Glutamatergic neuron (in vitro differentiated cells): ENCODE results near the gene POLQ. TPM values are rescaled to one million over a fixed set of nuclear protein-coding genes. Genes with fewer than 3 reads are reported as not detected.

ENCODE experiments used
- DNase-seq: peaks from one replicate; pipeline ENCODE4 v3.0.0; 2022
- H3K27ac Mint-ChIP-seq: one replicate; pipeline ENCODE4 v1.8.0; 2020; ENCODE audit warnings: mild to moderate bottlenecking, mixed read lengths, inconsistent platforms; ENCODE audit not compliant: unreplicated experiment
- H3K27me3 Mint-ChIP-seq: one replicate; pipeline ENCODE4 v1.8.0; 2020; ENCODE audit warnings: mild to moderate bottlenecking, moderate library complexity, mixed read lengths, inconsistent platforms; ENCODE audit not compliant: unreplicated experiment
- H3K36me3 Mint-ChIP-seq: one replicate; pipeline ENCODE4 v1.8.0; 2020; ENCODE audit warnings: mild to moderate bottlenecking, mixed read lengths, inconsistent platforms; ENCODE audit not compliant: unreplicated experiment
- H3K4me1 Mint-ChIP-seq: one replicate; pipeline ENCODE4 v1.8.0; 2020; ENCODE audit warnings: mild to moderate bottlenecking, low read depth, mixed read lengths, inconsistent platforms; ENCODE audit not compliant: unreplicated experiment
- H3K4me3 Mint-ChIP-seq: one replicate; pipeline ENCODE4 v1.8.0; 2020; ENCODE audit warnings: mild to moderate bottlenecking, mixed read lengths, inconsistent platforms; ENCODE audit not compliant: unreplicated experiment
- H3K9me3 Mint-ChIP-seq: one replicate; pipeline ENCODE4 v1.8.0; 2020; ENCODE audit warnings: mild to moderate bottlenecking, moderate library complexity, mixed read lengths, inconsistent platforms; ENCODE audit not compliant: unreplicated experiment
- CTCF ChIP-seq: fragments of 200-600 bp; sonication (generic); IDR thresholded peaks from one replicate; pipeline ENCODE4 v1.5.0; 2021; ENCODE audit not compliant: partially characterized antibody, unreplicated experiment
- total RNA-seq: library from RNA; stranded (reverse); fragmentation: NEBNext Ultra II Directional; extraction: Animal tissue kit (Norgen Biotek cat#: 25700); gene quantifications from one replicate; pipeline ENCODE4 v1.2.1, GENCODE V29; 2021; ENCODE audit not compliant: unreplicated experiment

The POLQ gene
- total RNA-seq, 1 donor from 2014 or later: 2.4 TPM

GRCh38 chr3:121515313-121515712 lies 30.5 kb downstream of the POLQ start:
- Mint-ChIP-seq H3K4me3 (no peak overlapping the region), H3K9me3 (peaks cover 2% of the 10 kb centered on the region), H3K27ac (no peak overlapping the region), H3K4me1 (no peaks in the 10 kb centered on the region), H3K27me3 (peaks cover 3% of the 10 kb centered on the region), H3K36me3 (peaks cover 16% of the 10 kb centered on the region)
- DNase-seq: no peak
- TF ChIP-seq CTCF: no peak

GRCh38 chr3:121514496-121514895 lies 31.3 kb downstream of the POLQ start:
- H3K36me3 Mint-ChIP-seq: peaks cover 16% of the 10 kb centered on the region

GRCh38 chr3:121508389-121508788 lies 37.4 kb downstream of the POLQ start:
- no peak for TF ChIP-seq CTCF
- H3K36me3 Mint-ChIP-seq: no peaks in the 10 kb centered on the region

More at GRCh38 chr3:121514496-121514895, 31.3 kb downstream of the POLQ start:
- Mint-ChIP-seq H3K4me1 (no peaks in the 10 kb centered on the region), H3K4me3 (no peak overlapping the region), H3K9me3 (peaks cover 2% of the 10 kb centered on the region), H3K27me3 (peaks cover 3% of the 10 kb centered on the region), H3K27ac (no peak overlapping the region)
- DNase-seq: no peak
- no peak for TF ChIP-seq CTCF

GRCh38 chr3:121505256-121505655 lies 40.5 kb downstream of the POLQ start:
- no peak overlapping the region for H3K27ac Mint-ChIP-seq
- H3K27me3 Mint-ChIP-seq: no peaks in the 10 kb centered on the region
- no peak for DNase-seq
- no peaks in the 10 kb centered on the region for H3K4me1 Mint-ChIP-seq
- H3K9me3 Mint-ChIP-seq: no peaks in the 10 kb centered on the region
- H3K36me3 Mint-ChIP-seq: no peaks in the 10 kb centered on the region
- H3K4me3 Mint-ChIP-seq: no peak overlapping the region
- no peak for TF ChIP-seq CTCF

More at GRCh38 chr3:121508389-121508788, 37.4 kb downstream of the POLQ start:
- no peaks in the 10 kb centered on the region for H3K27me3 Mint-ChIP-seq
- H3K4me1 Mint-ChIP-seq: no peaks in the 10 kb centered on the region
- H3K4me3 Mint-ChIP-seq: no peak overlapping the region
- H3K27ac Mint-ChIP-seq: no peak overlapping the region
- DNase-seq: no peak
- H3K9me3 Mint-ChIP-seq: no peaks in the 10 kb centered on the region

GRCh38 chr3:121504618-121505017 lies 41.2 kb downstream of the POLQ start:
- Mint-ChIP-seq H3K27ac (no peak overlapping the region), H3K9me3 (no peaks in the 10 kb centered on the region), H3K36me3 (no peaks in the 10 kb centered on the region), H3K27me3 (no peaks in the 10 kb centered on the region), H3K4me3 (no peak overlapping the region), H3K4me1 (no peaks in the 10 kb centered on the region)
- no peak for TF ChIP-seq CTCF
- DNase-seq: no peak
